ENCODE results near the gene MROH9. TPM values are rescaled to one million over a fixed set of nuclear protein-coding genes. Genes with fewer than 3 reads are reported as not detected.

The MROH9 gene
- total and polyA plus RNA-seq, 2 experiments from 2014 or later = 0.06 TPM; not detected in 1

DNA sequence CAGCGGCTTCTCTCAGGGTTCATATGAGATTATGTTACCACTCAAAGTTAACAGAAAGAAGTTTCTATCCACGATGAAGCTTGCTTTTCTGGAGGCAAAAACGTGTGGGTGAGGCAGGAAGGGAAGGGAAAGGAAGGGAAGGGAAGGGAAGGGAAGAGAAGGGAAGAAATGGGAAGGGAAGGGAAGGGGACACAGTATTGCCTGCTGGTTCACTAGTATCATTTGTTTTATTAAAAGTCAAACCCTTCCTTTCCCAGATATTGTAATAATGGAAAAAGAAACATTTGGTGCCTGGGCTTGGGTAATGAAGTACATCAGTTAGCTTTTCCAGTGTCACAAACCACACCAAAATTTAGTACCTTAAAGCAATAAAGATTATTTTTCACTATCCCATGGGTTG lies 18.0 kb upstream of the MROH9 start:
- Histone ChIP-seq H3F3A (replicated peaks; ENCODE audit: low read depth) (no peaks in the 10 kb centered on the region), H3K4me3 (no peak overlapping the region), H3K27me3 (ENCODE audit: insufficient read depth) (no peaks in the 10 kb centered on the region), H2AFZ (no peak overlapping the region), H3K9me2 (ENCODE audit: insufficient read depth) (no peaks in the 10 kb centered on the region; the same call in 1 of the 2 replicates), H3K4me1 (ENCODE audit: insufficient read depth) (no peaks in the 10 kb centered on the region), H3K79me2 (replicated peaks; ENCODE audit: insufficient read depth) (no peaks in the 10 kb centered on the region), H3K36me3 (ENCODE audit: insufficient read depth) (peaks cover 6% of the 10 kb centered on the region; the same call in 1 of the 2 replicates), H3K4me2 (no peak overlapping the region), H4K20me1 (replicated peaks; ENCODE audit: insufficient read depth) (no peaks in the 10 kb centered on the region), H3K27ac (ENCODE audit: low read depth) (no peak overlapping the region)
- no peak for ATAC-seq
- Mint-ChIP-seq H3K27me3 (ENCODE audit: insufficient read depth, low read depth, poor library complexity) (no peaks in the 10 kb centered on the region), H3K9me3 (peaks cover 24% of the 10 kb centered on the region), H3K27ac (no peak overlapping the region; the same call in 1 of the 2 replicates), H3K36me3 (ENCODE audit: low read depth) (peaks cover 11% of the 10 kb centered on the region; the same call in 2 of the 3 replicates), H3K4me1 (no peaks in the 10 kb centered on the region), H3K4me3 (no peak overlapping the region)
- DNase-seq (ENCODE audit: low spot score) = no peak
- TF ChIP-seq POLR2AphosphoS5 (IDR thresholded peaks at IDR 0.05; ENCODE audit: low read depth) (no peak), NANOG (IDR thresholded peaks at IDR 0.05; ENCODE audit: borderline replicate concordance) (no peak), JUNB (IDR thresholded peaks at IDR 0.05; ENCODE audit: unreplicated experiment) (no peak), ETS1 (IDR thresholded peaks at IDR 0.05) (no peak), ZNF114 (CRISPR knock-in tag; IDR thresholded peaks at IDR 0.05) (no peak), CTCF (conservative IDR thresholded peaks at IDR 0.05; ENCODE audit: low read depth in 2 of 2) (no peak), STAT1 (IDR thresholded peaks at IDR 0.05; ENCODE audit: unreplicated experiment) (no peak), EZH2 (IDR thresholded peaks at IDR 0.05; ENCODE audit: low read depth, unreplicated experiment) (no peak), ZNF331 (CRISPR knock-in tag; IDR thresholded peaks at IDR 0.05; ENCODE audit: low read depth) (no peak), CREB1 (CRISPR knock-in tag; IDR thresholded peaks at IDR 0.05; ENCODE audit: low read depth) (no peak), ZNF462 (CRISPR knock-in tag; IDR thresholded peaks at IDR 0.05) (no peak), EZH2phosphoT487 (IDR thresholded peaks at IDR 0.05; ENCODE audit: unreplicated experiment) (no peak)
- TF ChIP-seq, protein P1, sequence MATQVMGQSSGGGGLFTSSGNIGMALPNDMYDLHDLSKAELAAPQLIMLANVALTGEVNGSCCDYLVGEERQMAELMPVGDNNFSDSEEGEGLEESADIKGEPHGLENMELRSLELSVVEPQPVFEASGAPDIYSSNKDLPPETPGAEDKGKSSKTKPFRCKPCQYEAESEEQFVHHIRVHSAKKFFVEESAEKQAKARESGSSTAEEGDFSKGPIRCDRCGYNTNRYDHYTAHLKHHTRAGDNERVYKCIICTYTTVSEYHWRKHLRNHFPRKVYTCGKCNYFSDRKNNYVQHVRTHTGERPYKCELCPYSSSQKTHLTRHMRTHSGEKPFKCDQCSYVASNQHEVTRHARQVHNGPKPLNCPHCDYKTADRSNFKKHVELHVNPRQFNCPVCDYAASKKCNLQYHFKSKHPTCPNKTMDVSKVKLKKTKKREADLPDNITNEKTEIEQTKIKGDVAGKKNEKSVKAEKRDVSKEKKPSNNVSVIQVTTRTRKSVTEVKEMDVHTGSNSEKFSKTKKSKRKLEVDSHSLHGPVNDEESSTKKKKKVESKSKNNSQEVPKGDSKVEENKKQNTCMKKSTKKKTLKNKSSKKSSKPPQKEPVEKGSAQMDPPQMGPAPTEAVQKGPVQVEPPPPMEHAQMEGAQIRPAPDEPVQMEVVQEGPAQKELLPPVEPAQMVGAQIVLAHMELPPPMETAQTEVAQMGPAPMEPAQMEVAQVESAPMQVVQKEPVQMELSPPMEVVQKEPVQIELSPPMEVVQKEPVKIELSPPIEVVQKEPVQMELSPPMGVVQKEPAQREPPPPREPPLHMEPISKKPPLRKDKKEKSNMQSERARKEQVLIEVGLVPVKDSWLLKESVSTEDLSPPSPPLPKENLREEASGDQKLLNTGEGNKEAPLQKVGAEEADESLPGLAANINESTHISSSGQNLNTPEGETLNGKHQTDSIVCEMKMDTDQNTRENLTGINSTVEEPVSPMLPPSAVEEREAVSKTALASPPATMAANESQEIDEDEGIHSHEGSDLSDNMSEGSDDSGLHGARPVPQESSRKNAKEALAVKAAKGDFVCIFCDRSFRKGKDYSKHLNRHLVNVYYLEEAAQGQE (IDR thresholded peaks at IDR 0.05; ENCODE audit: unreplicated experiment) = no peak

Data from GM23338 (cell line).